Activated B cell treated with CpG ODN at 0.5 μM for 24 hours (primary cell): Measurements from ENCODE around the gene UTS2B. TPM values are rescaled to one million over a fixed set of nuclear protein-coding genes. Genes with fewer than 3 reads are reported as not detected.

ENCODE experiments used
- ATAC-seq: fragments of 200-7000 bp; cut with Tn5 transposase; one replicate; pipeline ENCODE4 v1.10.0; 2021; ENCODE audit warnings: low read depth, mild to moderate bottlenecking, moderate library complexity
- CTCF ChIA-PET: fragments of 350-600 bp; sonication (Branson Sonifier 250); formaldehyde crosslinking; loops from one replicate; lab custom pipeline; 2021; ENCODE audit warnings: antibody characterized with exemption; lab: Charles Lee
- POLR2A ChIA-PET: fragments of 350-600 bp; sonication (Branson Sonifier 250); formaldehyde crosslinking; loops from one replicate; lab custom pipeline; 2021; ENCODE audit warnings: antibody characterized with exemption; lab: Charles Lee
- DNase-seq: peaks from one replicate; pipeline ENCODE4 v3.0.0; 2022
- H3K27ac Mint-ChIP-seq: one replicate; pipeline ENCODE4 v1.8.0; 2020; ENCODE audit warnings: mixed read lengths
- H3K27me3 Mint-ChIP-seq: one replicate; pipeline ENCODE4 v1.8.0; 2021; ENCODE audit warnings: mixed read lengths
- H3K36me3 Mint-ChIP-seq: one replicate; pipeline ENCODE4 v1.8.0; 2021; ENCODE audit warnings: low read depth, mixed read lengths
- H3K4me1 Mint-ChIP-seq: one replicate; pipeline ENCODE4 v1.8.0; 2021; ENCODE audit warnings: mixed read lengths
- H3K4me3 Mint-ChIP-seq: one replicate; pipeline ENCODE4 v1.8.0; 2020; ENCODE audit warnings: mild to moderate bottlenecking, mixed read lengths
- H3K9me3 Mint-ChIP-seq: one replicate; pipeline ENCODE4 v1.8.0; 2020; ENCODE audit warnings: mixed read lengths
- CTCF ChIP-seq: fragments of 200-600 bp; IDR thresholded peaks from one replicate; pipeline ENCODE4 v1.8.0; 2022; ENCODE audit warnings: antibody characterized with exemption, mild to moderate bottlenecking
- intact Hi-C: fragments of 100-400 bp; cut with micrococcal nuclease; formaldehyde crosslinking; loops from one replicate; pipeline ENCODE4 v1.15.1; 2024
- total RNA-seq: library from RNA; stranded (reverse); gene quantifications from 2 replicates; pipeline ENCODE4 v1.2.3, GENCODE V29; 2022

UTS2B gene
- total RNA-seq, 1 donor from 2014 or later = 2.1 TPM

GRCh38 chr3:191376516-191377141 lies 46.3 kb upstream of the UTS2B start:
- no peaks in the 10 kb centered on the region for H3K27me3 Mint-ChIP-seq
- POLR2A ChIA-PET = no interaction called here

GRCh38 chr3:191373327-191373726 lies 43.0 kb upstream of the UTS2B start:
- no peak overlapping the region for H3K27ac Mint-ChIP-seq
- no peak for ATAC-seq
- intact Hi-C loops = loop anchor here (2.0 to 5.0 kb wide), 3 partner anchors 15 to 41 kb away; partner anchors contain the start of gene UTS2B

More at GRCh38 chr3:191376516-191377141, 46.3 kb upstream of the UTS2B start:
- CTCF ChIA-PET = interaction anchor here (1.3 kb wide), 2 partner anchors 17 to 133 kb away, joined by 3 read pairs; no protein-coding TSS in a partner anchor
- H3K36me3 Mint-ChIP-seq = peaks cover 69% of the 10 kb centered on the region
- H3K27ac Mint-ChIP-seq = no peak overlapping the region
- H3K9me3 Mint-ChIP-seq = peaks cover 2% of the 10 kb centered on the region
- no peak for TF ChIP-seq CTCF
- H3K4me1 Mint-ChIP-seq = peaks cover 41% of the 10 kb centered on the region
- no peak overlapping the region for H3K4me3 Mint-ChIP-seq
- ATAC-seq (no peak), DNase-seq (no peak)
- intact Hi-C loops = no loop called here

GRCh38 chr3:191372122-191372521 lies 41.8 kb upstream of the UTS2B start:
- no peaks in the 10 kb centered on the region for H3K27me3 Mint-ChIP-seq
- ATAC-seq (peak; percentile 67), DNase-seq (no peak)
- H3K36me3 Mint-ChIP-seq = peaks cover 78% of the 10 kb centered on the region
- H3K9me3 Mint-ChIP-seq = peaks cover 2% of the 10 kb centered on the region
- ChIA-PET CTCF (interaction anchor here (1.3 kb wide), 1 partner anchor 130 kb away, joined by 3 read pairs; no protein-coding TSS in a partner anchor), POLR2A (interaction anchor here (0.5 to 0.7 kb wide), 2 partner anchors 11 to 126 kb away, joined by 3 to 5 read pairs; no protein-coding TSS in a partner anchor)
- intact Hi-C loops = loop anchor here (2.0 to 5.0 kb wide), 3 partner anchors 13 to 40 kb away; partner anchors contain the start of gene UTS2B
- TF ChIP-seq CTCF = no peak
- peak overlapping the region; percentile 60 for H3K27ac Mint-ChIP-seq
- peaks cover 22% of the 10 kb centered on the region for H3K4me1 Mint-ChIP-seq
- no peak overlapping the region for H3K4me3 Mint-ChIP-seq

More at GRCh38 chr3:191373327-191373726, 43.0 kb upstream of the UTS2B start:
- CTCF ChIA-PET = interaction anchor here (1.1 kb wide), 1 partner anchor 129 kb away, joined by 3 read pairs; no protein-coding TSS in a partner anchor
- H3K27me3 Mint-ChIP-seq = no peaks in the 10 kb centered on the region
- no peak for TF ChIP-seq CTCF
- peaks cover 76% of the 10 kb centered on the region for H3K36me3 Mint-ChIP-seq
- H3K9me3 Mint-ChIP-seq = peaks cover 2% of the 10 kb centered on the region
- no peak for DNase-seq
- H3K4me3 Mint-ChIP-seq = no peak overlapping the region
- H3K4me1 Mint-ChIP-seq = peaks cover 32% of the 10 kb centered on the region
- POLR2A ChIA-PET = no interaction called here

GRCh38 chr3:191369616-191370010 lies 39.3 kb upstream of the UTS2B start:
- Mint-ChIP-seq H3K4me3 (no peak overlapping the region), H3K27ac (no peak overlapping the region), H3K4me1 (peaks cover 18% of the 10 kb centered on the region), H3K36me3 (peaks cover 72% of the 10 kb centered on the region), H3K27me3 (no peaks in the 10 kb centered on the region), H3K9me3 (peaks cover 2% of the 10 kb centered on the region)
- no peak for ATAC-seq
- intact Hi-C loops = loop anchor here (5.0 kb wide), 1 partner anchor 37 kb away; the partner anchor contains the start of gene UTS2B
- ChIA-PET CTCF (no interaction called here), POLR2A (no interaction called here)
- no peak for DNase-seq
- no peak for TF ChIP-seq CTCF
